Measurements from ENCODE around the gene TBC1D2B. TPM values are rescaled to one million over a fixed set of nuclear protein-coding genes. Genes with fewer than 3 reads are reported as not detected.

The TBC1D2B gene
- total RNA-seq, 1 experiment from 2014 or later: 20.1 TPM

DNA sequence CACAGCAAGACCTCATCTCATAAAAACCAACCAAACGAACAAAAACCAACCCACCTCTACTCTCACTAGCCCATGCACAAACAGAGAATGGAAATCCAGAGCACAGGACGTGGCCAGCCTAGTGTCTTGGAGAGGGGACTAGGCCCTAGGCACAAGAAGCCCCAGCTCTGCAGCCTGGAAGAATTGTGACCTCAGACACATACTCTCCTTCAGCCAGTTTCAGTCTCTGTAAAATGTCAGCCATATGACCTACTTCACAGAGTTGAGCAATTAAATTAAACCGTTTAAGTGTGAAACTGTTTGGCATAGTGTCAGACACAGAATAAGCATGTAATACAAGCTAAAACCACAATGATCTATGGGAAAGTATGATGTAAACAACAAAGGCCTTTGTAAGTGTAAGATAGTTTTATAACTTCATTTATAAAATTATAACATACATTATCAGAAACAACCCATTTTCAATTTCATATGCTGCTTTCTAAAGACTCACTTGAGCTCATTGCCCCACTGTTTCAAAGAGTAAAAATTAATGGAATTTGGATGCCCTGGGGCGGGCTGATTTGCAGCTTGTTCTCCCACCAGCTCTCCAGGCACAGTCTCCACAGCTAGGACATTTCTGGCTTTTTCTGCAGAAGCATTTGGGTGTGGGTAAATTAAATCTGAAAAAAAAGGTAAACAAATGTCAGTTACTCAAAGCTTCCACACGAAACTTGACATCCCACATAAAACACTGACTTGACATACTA lies 32.9 kb downstream of the TBC1D2B start:
- H3K27me3 ChIP-seq (ENCODE audit: low read length): no peaks in the 10 kb centered on the region
- H3K36me3 ChIP-seq (ENCODE audit: insufficient read depth, low read length): peaks cover 4% of the 10 kb centered on the region; the same call in 1 of the 2 replicates
- no peak overlapping the region for H3K4me2 ChIP-seq (ENCODE audit: low read depth, low read length, poor library complexity, severe bottlenecking)
- no peak overlapping the region for H3K27ac ChIP-seq (ENCODE audit: low read length)
- H2AFZ ChIP-seq (ENCODE audit: low read length): no peak overlapping the region
- peaks cover 18% of the 10 kb centered on the region; the same call in 1 of the 2 replicates for H3K79me2 ChIP-seq (ENCODE audit: low read length)
- no peaks in the 10 kb centered on the region for H3K9me2 ChIP-seq (replicated peaks; ENCODE audit: insufficient read depth, low read length)
- H4K20me1 ChIP-seq (ENCODE audit: insufficient read depth, low read depth, low read length): no peaks in the 10 kb centered on the region
- DNase-seq: no peak
- no peaks in the 10 kb centered on the region for H3K9me3 ChIP-seq (ENCODE audit: low read length)
- H3K9ac ChIP-seq (ENCODE audit: low read length): no peak overlapping the region
- H3K4me1 ChIP-seq (ENCODE audit: low read length): peaks cover 2% of the 10 kb centered on the region; the same call in 1 of the 2 replicates
- no peak overlapping the region for H3K4me3 ChIP-seq (ENCODE audit: low read length)

DNA sequence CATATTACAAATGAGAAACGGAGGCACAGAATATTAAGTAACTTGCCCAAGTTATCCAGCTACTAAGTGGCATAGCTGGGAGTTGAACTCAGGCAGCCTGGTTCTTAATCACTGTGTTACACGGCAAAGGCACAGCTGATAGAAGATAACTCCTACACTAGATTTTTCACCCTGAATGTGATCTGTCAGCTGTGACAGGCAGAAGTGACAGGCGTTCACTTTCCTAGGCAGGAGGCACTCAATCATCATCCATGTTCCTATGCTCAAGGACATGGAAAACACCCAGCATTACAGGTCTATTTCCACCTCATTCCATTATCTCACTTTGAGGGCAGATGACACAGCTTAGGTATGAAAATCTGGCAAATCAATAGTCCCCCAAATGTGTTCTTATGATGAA lies 35.6 kb downstream of the TBC1D2B start:
- H3K36me3 ChIP-seq (ENCODE audit: insufficient read depth, low read length): peaks cover 4% of the 10 kb centered on the region; the same call in 1 of the 2 replicates
- no peak overlapping the region for H2AFZ ChIP-seq (ENCODE audit: low read length)
- H3K27ac ChIP-seq (ENCODE audit: low read length): no peak overlapping the region
- no peaks in the 10 kb centered on the region for H3K9me2 ChIP-seq (replicated peaks; ENCODE audit: insufficient read depth, low read length)
- no peak overlapping the region for H3K4me3 ChIP-seq (ENCODE audit: low read length)
- H3K4me1 ChIP-seq (ENCODE audit: low read length): no peaks in the 10 kb centered on the region
- peaks cover 8% of the 10 kb centered on the region; the same call in 1 of the 2 replicates for H3K79me2 ChIP-seq (ENCODE audit: low read length)
- H3K9ac ChIP-seq (ENCODE audit: low read length): no peak overlapping the region
- no peak overlapping the region for H3K4me2 ChIP-seq (ENCODE audit: low read depth, low read length, poor library complexity, severe bottlenecking)
- no peaks in the 10 kb centered on the region for H3K9me3 ChIP-seq (ENCODE audit: low read length)
- DNase-seq: no peak
- no peaks in the 10 kb centered on the region for H4K20me1 ChIP-seq (ENCODE audit: insufficient read depth, low read depth, low read length)
- no peaks in the 10 kb centered on the region for H3K27me3 ChIP-seq (ENCODE audit: low read length)

- Histone ChIP-seq H3K4me2 (ENCODE audit: low read depth, low read length, poor library complexity, severe bottlenecking) (no peak overlapping the region), H3K79me2 (ENCODE audit: low read length) (peaks cover 8% of the 10 kb centered on the region; the same call in 1 of the 2 replicates), H3K36me3 (ENCODE audit: insufficient read depth, low read length) (peaks cover 4% of the 10 kb centered on the region; the same call in 1 of the 2 replicates), H3K27ac (ENCODE audit: low read length) (no peak overlapping the region), H3K9me3 (ENCODE audit: low read length) (no peaks in the 10 kb centered on the region), H3K4me1 (ENCODE audit: low read length) (peaks cover 2% of the 10 kb centered on the region; the same call in 1 of the 2 replicates), H2AFZ (ENCODE audit: low read length) (no peak overlapping the region), H3K9ac (ENCODE audit: low read length) (no peak overlapping the region), H4K20me1 (ENCODE audit: insufficient read depth, low read depth, low read length) (no peaks in the 10 kb centered on the region), H3K4me3 (ENCODE audit: low read length) (no peak overlapping the region), H3K27me3 (ENCODE audit: low read length) (no peaks in the 10 kb centered on the region), H3K9me2 (replicated peaks; ENCODE audit: insufficient read depth, low read length) (no peaks in the 10 kb centered on the region)
- no peak for DNase-seq
These were observed 36.8 kb downstream of the TBC1D2B start for GRCh38 chr15:78040653-78041244.

- no peaks in the 10 kb centered on the region for H4K20me1 ChIP-seq (ENCODE audit: insufficient read depth, low read depth, low read length)
- H3K4me2 ChIP-seq (ENCODE audit: low read depth, low read length, poor library complexity, severe bottlenecking): no peak overlapping the region
- no peaks in the 10 kb centered on the region for H3K27me3 ChIP-seq (ENCODE audit: low read length)
- DNase-seq: no peak
- H3K9ac ChIP-seq (ENCODE audit: low read length): no peak overlapping the region
- no peaks in the 10 kb centered on the region for H3K36me3 ChIP-seq (ENCODE audit: insufficient read depth, low read length)
- no peak overlapping the region for H3K4me3 ChIP-seq (ENCODE audit: low read length)
- no peaks in the 10 kb centered on the region for H3K9me3 ChIP-seq (ENCODE audit: low read length)
- peaks cover 21% of the 10 kb centered on the region for H3K4me1 ChIP-seq (ENCODE audit: low read length)
- no peaks in the 10 kb centered on the region for H3K9me2 ChIP-seq (replicated peaks; ENCODE audit: insufficient read depth, low read length)
- no peak overlapping the region for H3K27ac ChIP-seq (ENCODE audit: low read length)
- H3K79me2 ChIP-seq (ENCODE audit: low read length): peaks cover 17% of the 10 kb centered on the region; the same call in 1 of the 2 replicates
- H2AFZ ChIP-seq (ENCODE audit: low read length): no peak overlapping the region
These were observed 38.8 kb downstream of the TBC1D2B start for GRCh38 chr15:78038585-78039247.

DNA sequence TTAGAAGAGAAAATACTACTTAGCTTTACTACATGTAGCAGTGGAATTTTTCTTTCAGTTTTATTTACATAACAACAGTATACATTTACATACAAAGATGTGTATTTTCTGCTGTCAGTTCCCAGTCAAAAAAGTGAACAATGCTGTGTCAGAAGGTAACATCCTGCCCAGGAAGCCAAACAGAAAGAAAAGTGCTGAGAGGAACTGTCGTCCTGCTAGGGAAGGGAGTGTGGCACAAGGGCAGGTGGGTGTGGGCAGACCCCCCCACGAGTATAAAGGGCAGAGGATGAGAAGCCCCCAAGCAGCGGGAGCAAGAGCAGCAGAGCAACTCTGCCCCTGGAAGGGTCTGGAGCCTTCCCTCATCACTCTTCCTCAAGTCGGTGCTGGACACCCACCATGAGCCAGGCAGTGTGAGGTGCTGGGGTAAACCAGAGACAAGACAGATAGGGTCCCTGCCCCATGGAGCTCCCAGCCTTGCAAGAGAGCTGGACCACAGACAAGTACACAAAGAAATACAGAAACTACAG lies 39.7 kb downstream of the TBC1D2B start:
- Histone ChIP-seq H3K27ac (ENCODE audit: low read length) (no peak overlapping the region), H3K36me3 (ENCODE audit: insufficient read depth, low read length) (no peaks in the 10 kb centered on the region), H2AFZ (ENCODE audit: low read length) (no peak overlapping the region), H3K79me2 (ENCODE audit: low read length) (peaks cover 20% of the 10 kb centered on the region; the same call in 1 of the 2 replicates), H3K4me1 (ENCODE audit: low read length) (peaks cover 30% of the 10 kb centered on the region), H4K20me1 (ENCODE audit: insufficient read depth, low read depth, low read length) (no peaks in the 10 kb centered on the region), H3K27me3 (ENCODE audit: low read length) (no peaks in the 10 kb centered on the region), H3K9me3 (ENCODE audit: low read length) (no peaks in the 10 kb centered on the region), H3K4me2 (ENCODE audit: low read depth, low read length, poor library complexity, severe bottlenecking) (no peak overlapping the region), H3K4me3 (ENCODE audit: low read length) (no peak overlapping the region), H3K9ac (ENCODE audit: low read length) (no peak overlapping the region), H3K9me2 (replicated peaks; ENCODE audit: insufficient read depth, low read length) (no peaks in the 10 kb centered on the region)
- no peak for DNase-seq

DNA sequence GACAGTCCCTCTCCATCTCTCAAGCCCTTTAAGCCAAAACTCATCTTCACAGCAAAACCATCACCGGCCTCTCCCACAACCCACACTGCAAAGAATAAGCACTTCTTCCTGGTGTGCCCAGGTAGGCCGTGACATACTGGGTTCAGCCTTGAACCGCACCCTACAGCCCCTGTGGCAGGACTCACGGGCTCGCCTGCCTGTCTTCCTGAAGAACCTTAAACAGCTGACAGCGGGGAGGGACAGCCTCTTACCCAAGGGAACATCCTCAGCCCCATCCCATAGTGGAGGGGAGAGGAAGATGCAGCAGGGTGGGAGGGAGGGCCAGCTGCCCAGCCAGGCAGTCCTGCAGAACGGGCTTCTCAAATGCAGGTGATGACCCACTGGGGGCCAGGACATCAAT lies 40.2 kb downstream of the TBC1D2B start:
- Histone ChIP-seq H3K4me1 (ENCODE audit: low read length) (peaks cover 34% of the 10 kb centered on the region), H3K27me3 (ENCODE audit: low read length) (no peaks in the 10 kb centered on the region), H3K27ac (ENCODE audit: low read length) (no peak overlapping the region), H4K20me1 (ENCODE audit: insufficient read depth, low read depth, low read length) (no peaks in the 10 kb centered on the region), H3K36me3 (ENCODE audit: insufficient read depth, low read length) (no peaks in the 10 kb centered on the region), H3K4me3 (ENCODE audit: low read length) (no peak overlapping the region), H2AFZ (ENCODE audit: low read length) (no peak overlapping the region), H3K9ac (ENCODE audit: low read length) (no peak overlapping the region), H3K4me2 (ENCODE audit: low read depth, low read length, poor library complexity, severe bottlenecking) (no peak overlapping the region), H3K9me2 (replicated peaks; ENCODE audit: insufficient read depth, low read length) (no peaks in the 10 kb centered on the region), H3K9me3 (ENCODE audit: low read length) (no peaks in the 10 kb centered on the region), H3K79me2 (ENCODE audit: low read length) (peaks cover 24% of the 10 kb centered on the region; the same call in 1 of the 2 replicates)
- no peak for DNase-seq

- Histone ChIP-seq H3K9me3 (ENCODE audit: low read length) (no peaks in the 10 kb centered on the region), H3K4me2 (ENCODE audit: low read depth, low read length, poor library complexity, severe bottlenecking) (no peak overlapping the region), H3K36me3 (ENCODE audit: insufficient read depth, low read length) (no peaks in the 10 kb centered on the region), H3K4me1 (ENCODE audit: low read length) (peaks cover 34% of the 10 kb centered on the region), H3K79me2 (ENCODE audit: low read length) (peaks cover 27% of the 10 kb centered on the region; the same call in 1 of the 2 replicates), H2AFZ (ENCODE audit: low read length) (no peak overlapping the region), H3K9me2 (replicated peaks; ENCODE audit: insufficient read depth, low read length) (no peaks in the 10 kb centered on the region), H3K27me3 (ENCODE audit: low read length) (no peaks in the 10 kb centered on the region), H3K9ac (ENCODE audit: low read length) (no peak overlapping the region), H3K27ac (ENCODE audit: low read length) (no peak overlapping the region), H4K20me1 (ENCODE audit: insufficient read depth, low read depth, low read length) (no peaks in the 10 kb centered on the region), H3K4me3 (ENCODE audit: low read length) (no peak overlapping the region)
- DNase-seq: no peak
These were observed 41.5 kb downstream of the TBC1D2B start for GRCh38 chr15:78035861-78036476.
